Measurements from ENCODE around the gene TTC27.

TTC27 gene

DNA sequence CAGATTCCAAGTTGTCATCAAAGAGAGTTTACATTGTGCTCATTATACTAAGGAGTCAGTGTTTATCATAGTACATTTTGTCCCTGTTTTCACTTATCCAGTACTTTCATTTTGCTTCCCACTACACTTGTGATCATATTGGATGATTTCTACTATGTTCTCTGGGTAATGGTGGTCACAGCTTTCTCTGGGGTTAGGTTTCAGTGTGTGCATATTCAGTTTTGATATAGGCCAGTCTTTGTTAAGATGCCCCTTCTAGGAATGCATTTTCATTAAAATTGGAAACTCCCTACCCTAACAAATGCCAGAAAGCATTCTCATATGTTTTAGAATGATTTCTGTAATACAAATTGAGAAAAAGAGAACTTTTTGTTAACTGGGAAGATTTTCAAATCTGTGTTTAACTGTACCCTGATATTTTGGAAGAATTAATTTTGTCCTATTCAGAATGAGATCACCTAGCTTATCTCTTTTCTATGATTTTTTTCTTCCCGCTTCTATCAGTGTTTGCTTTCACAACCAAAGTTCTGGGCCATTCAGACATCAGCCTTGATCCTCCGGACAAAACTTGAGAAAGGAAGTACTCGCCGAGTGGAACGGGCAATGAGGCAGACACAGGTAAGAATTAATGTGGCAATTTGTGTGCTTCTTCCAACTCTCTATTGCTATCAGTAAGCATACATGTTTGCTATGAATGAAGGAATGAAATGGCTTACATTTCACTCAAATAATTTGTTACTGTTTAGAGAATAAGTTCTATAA, 74.6 kb downstream of the TTC27 start:
- Histone ChIP-seq H3K4me3 (ENCODE audit: low read depth, low read length) (no peak overlapping the region), H3K27me3 (ENCODE audit: control insufficient read depth, insufficient read depth, low read length) (no peaks in the 10 kb centered on the region), H3K9ac (ENCODE audit: low read length) (no peak overlapping the region), H3K9me3 (ENCODE audit: control insufficient read depth, insufficient read depth, low read depth, low read length) (no peaks in the 10 kb centered on the region), H3K36me3 (ENCODE audit: control insufficient read depth, insufficient read depth, low read length) (peaks cover 4% of the 10 kb centered on the region; the same call in 1 of the 2 replicates), H3K4me1 (ENCODE audit: control insufficient read depth, insufficient read depth, low read length) (no peaks in the 10 kb centered on the region), H3K27ac (ENCODE audit: low read depth, low read length) (no peak overlapping the region)

- Histone ChIP-seq H3K27me3 (ENCODE audit: control insufficient read depth, insufficient read depth, low read length) (no peaks in the 10 kb centered on the region), H3K4me1 (ENCODE audit: control insufficient read depth, insufficient read depth, low read length) (no peaks in the 10 kb centered on the region), H3K27ac (ENCODE audit: low read depth, low read length) (no peak overlapping the region), H3K9ac (ENCODE audit: low read length) (no peak overlapping the region), H3K36me3 (ENCODE audit: control insufficient read depth, insufficient read depth, low read length) (peaks cover 4% of the 10 kb centered on the region; the same call in 1 of the 2 replicates), H3K4me3 (ENCODE audit: low read depth, low read length) (no peak overlapping the region), H3K9me3 (ENCODE audit: control insufficient read depth, insufficient read depth, low read depth, low read length) (no peaks in the 10 kb centered on the region)
Observed at GRCh38 chr2:32706815-32707579, 79.1 kb downstream of the TTC27 start.

DNA sequence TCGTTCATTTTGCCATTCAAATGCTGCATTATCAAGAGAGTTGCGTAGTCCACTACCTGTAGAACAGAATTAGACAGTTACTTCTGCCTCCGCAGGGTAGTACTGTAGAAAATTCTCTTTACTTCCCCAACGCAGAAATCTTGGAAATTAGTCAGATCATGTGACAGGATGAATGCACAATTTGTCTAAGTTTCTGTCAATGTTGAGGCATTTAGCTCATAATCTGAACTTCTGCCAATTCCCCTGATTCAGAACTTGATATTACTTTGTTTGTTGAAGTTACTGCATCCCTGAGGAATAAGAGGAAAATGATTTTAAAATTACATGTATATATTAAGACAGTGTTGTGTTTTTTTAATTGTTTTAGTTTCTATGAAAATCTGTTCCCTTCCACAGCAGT, 83.4 kb downstream of the TTC27 start:
- Histone ChIP-seq H3K27me3 (ENCODE audit: control insufficient read depth, insufficient read depth, low read length) (no peaks in the 10 kb centered on the region), H3K4me1 (ENCODE audit: control insufficient read depth, insufficient read depth, low read length) (no peaks in the 10 kb centered on the region), H3K36me3 (ENCODE audit: control insufficient read depth, insufficient read depth, low read length) (peaks cover 3% of the 10 kb centered on the region; the same call in 1 of the 2 replicates), H3K9ac (ENCODE audit: low read length) (no peak overlapping the region), H3K9me3 (ENCODE audit: control insufficient read depth, insufficient read depth, low read depth, low read length) (no peaks in the 10 kb centered on the region; the same call in 1 of the 2 replicates), H3K4me3 (ENCODE audit: low read depth, low read length) (no peak overlapping the region), H3K27ac (ENCODE audit: low read depth, low read length) (no peak overlapping the region)

- Histone ChIP-seq H3K36me3 (ENCODE audit: control insufficient read depth, insufficient read depth, low read length) (peaks cover 3% of the 10 kb centered on the region; the same call in 1 of the 2 replicates), H3K27ac (ENCODE audit: low read depth, low read length) (no peak overlapping the region), H3K27me3 (ENCODE audit: control insufficient read depth, insufficient read depth, low read length) (no peaks in the 10 kb centered on the region), H3K9ac (ENCODE audit: low read length) (no peak overlapping the region), H3K4me3 (ENCODE audit: low read depth, low read length) (no peak overlapping the region), H3K9me3 (ENCODE audit: control insufficient read depth, insufficient read depth, low read depth, low read length) (no peaks in the 10 kb centered on the region; the same call in 1 of the 2 replicates), H3K4me1 (ENCODE audit: control insufficient read depth, insufficient read depth, low read length) (no peaks in the 10 kb centered on the region)
Observed at GRCh38 chr2:32711908-32712501, 84.2 kb downstream of the TTC27 start.

DNA sequence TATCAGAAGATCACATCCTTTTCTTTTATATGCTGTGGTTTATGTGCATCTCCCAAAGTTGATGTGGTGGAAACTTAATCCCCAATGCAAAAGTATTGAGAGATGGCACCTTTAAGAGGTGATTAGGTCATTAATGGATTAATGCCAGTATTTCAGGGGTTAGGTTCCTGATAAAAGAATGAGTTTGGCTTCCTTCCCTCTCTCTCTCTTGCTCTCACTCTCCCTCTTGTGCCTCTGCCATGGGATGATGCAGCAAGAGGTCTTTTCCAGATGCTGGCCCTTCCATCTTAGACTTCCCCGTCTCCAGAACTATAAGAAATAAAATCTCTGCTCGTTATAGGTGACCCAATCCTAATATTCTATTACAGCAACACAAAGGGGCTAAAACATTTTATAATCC, 85.0 kb downstream of the TTC27 start:
- H3K9ac ChIP-seq (ENCODE audit: low read length): no peak overlapping the region

GRCh38 chr2:32714521-32714920, 86.7 kb downstream of the TTC27 start:
- H3K9me3 ChIP-seq (ENCODE audit: control insufficient read depth, insufficient read depth, low read depth, low read length): no peaks in the 10 kb centered on the region; the same call in 1 of the 2 replicates
- H3K27ac ChIP-seq (ENCODE audit: low read depth, low read length): no peak overlapping the region
- no peaks in the 10 kb centered on the region for H3K27me3 ChIP-seq (ENCODE audit: control insufficient read depth, insufficient read depth, low read length)
- peaks cover 3% of the 10 kb centered on the region; the same call in 1 of the 2 replicates for H3K36me3 ChIP-seq (ENCODE audit: control insufficient read depth, insufficient read depth, low read length)
- H3K9ac ChIP-seq (ENCODE audit: low read length): no peak overlapping the region
- H3K4me1 ChIP-seq (ENCODE audit: control insufficient read depth, insufficient read depth, low read length): no peaks in the 10 kb centered on the region
- no peak overlapping the region for H3K4me3 ChIP-seq (ENCODE audit: low read depth, low read length)

More for the DNA sequence above, 85.0 kb downstream of the TTC27 start:
- H3K4me1 ChIP-seq (ENCODE audit: control insufficient read depth, insufficient read depth, low read length): no peaks in the 10 kb centered on the region
- H3K27me3 ChIP-seq (ENCODE audit: control insufficient read depth, insufficient read depth, low read length): no peaks in the 10 kb centered on the region
- H3K36me3 ChIP-seq (ENCODE audit: control insufficient read depth, insufficient read depth, low read length): peaks cover 3% of the 10 kb centered on the region; the same call in 1 of the 2 replicates
- no peaks in the 10 kb centered on the region; the same call in 1 of the 2 replicates for H3K9me3 ChIP-seq (ENCODE audit: control insufficient read depth, insufficient read depth, low read depth, low read length)
- H3K4me3 ChIP-seq (ENCODE audit: low read depth, low read length): no peak overlapping the region
- H3K27ac ChIP-seq (ENCODE audit: low read depth, low read length): no peak overlapping the region

GRCh38 chr2:32715391-32715841, 87.6 kb downstream of the TTC27 start:
- H3K4me3 ChIP-seq (ENCODE audit: low read depth, low read length): no peak overlapping the region
- no peaks in the 10 kb centered on the region; the same call in 1 of the 2 replicates for H3K9me3 ChIP-seq (ENCODE audit: control insufficient read depth, insufficient read depth, low read depth, low read length)
- no peak overlapping the region for H3K9ac ChIP-seq (ENCODE audit: low read length)
- H3K36me3 ChIP-seq (ENCODE audit: control insufficient read depth, insufficient read depth, low read length): peaks cover 3% of the 10 kb centered on the region; the same call in 1 of the 2 replicates
- no peak overlapping the region for H3K27ac ChIP-seq (ENCODE audit: low read depth, low read length)
- no peaks in the 10 kb centered on the region for H3K4me1 ChIP-seq (ENCODE audit: control insufficient read depth, insufficient read depth, low read length)
- H3K27me3 ChIP-seq (ENCODE audit: control insufficient read depth, insufficient read depth, low read length): no peaks in the 10 kb centered on the region

GRCh38 chr2:32715981-32716380, 88.1 kb downstream of the TTC27 start:
- no peaks in the 10 kb centered on the region for H3K4me1 ChIP-seq (ENCODE audit: control insufficient read depth, insufficient read depth, low read length)
- peaks cover 3% of the 10 kb centered on the region; the same call in 1 of the 2 replicates for H3K36me3 ChIP-seq (ENCODE audit: control insufficient read depth, insufficient read depth, low read length)
- no peaks in the 10 kb centered on the region for H3K27me3 ChIP-seq (ENCODE audit: control insufficient read depth, insufficient read depth, low read length)
- H3K27ac ChIP-seq (ENCODE audit: low read depth, low read length): no peak overlapping the region
- H3K4me3 ChIP-seq (ENCODE audit: low read depth, low read length): no peak overlapping the region
- no peak overlapping the region for H3K9ac ChIP-seq (ENCODE audit: low read length)
- no peaks in the 10 kb centered on the region; the same call in 1 of the 2 replicates for H3K9me3 ChIP-seq (ENCODE audit: control insufficient read depth, insufficient read depth, low read depth, low read length)

DNA sequence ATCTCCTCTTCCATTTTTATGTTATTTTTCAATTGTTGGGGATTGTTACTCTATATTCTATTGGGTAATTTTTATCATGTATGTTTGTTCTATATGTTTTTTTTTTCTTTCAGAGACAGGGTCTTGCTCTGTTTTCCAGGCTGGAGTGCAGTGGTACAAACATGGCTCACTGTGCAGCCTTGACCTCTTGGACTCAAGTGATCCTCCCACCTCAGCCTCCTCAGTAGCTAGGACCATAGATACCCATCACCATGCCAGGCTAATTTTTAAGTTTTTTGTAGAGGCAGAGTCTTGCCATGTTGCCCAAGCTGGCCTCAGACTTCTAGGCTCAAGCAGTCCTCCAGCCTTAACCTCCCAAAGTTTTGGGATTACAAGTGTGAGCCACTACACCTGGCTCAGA, 88.7 kb downstream of the TTC27 start:
- no peaks in the 10 kb centered on the region for H3K4me1 ChIP-seq (ENCODE audit: control insufficient read depth, insufficient read depth, low read length)
- no peak overlapping the region for H3K27ac ChIP-seq (ENCODE audit: low read depth, low read length)
- H3K9ac ChIP-seq (ENCODE audit: low read length): no peak overlapping the region
- H3K4me3 ChIP-seq (ENCODE audit: low read depth, low read length): no peak overlapping the region
- H3K27me3 ChIP-seq (ENCODE audit: control insufficient read depth, insufficient read depth, low read length): no peaks in the 10 kb centered on the region
- peaks cover 3% of the 10 kb centered on the region; the same call in 1 of the 2 replicates for H3K36me3 ChIP-seq (ENCODE audit: control insufficient read depth, insufficient read depth, low read length)
- H3K9me3 ChIP-seq (ENCODE audit: control insufficient read depth, insufficient read depth, low read depth, low read length): no peaks in the 10 kb centered on the region; the same call in 1 of the 2 replicates

- H3K9ac ChIP-seq (ENCODE audit: low read length): no peak overlapping the region
- H3K36me3 ChIP-seq (ENCODE audit: control insufficient read depth, insufficient read depth, low read length): peaks cover 1% of the 10 kb centered on the region; the same call in 1 of the 2 replicates
- H3K27me3 ChIP-seq (ENCODE audit: control insufficient read depth, insufficient read depth, low read length): no peaks in the 10 kb centered on the region
- no peak overlapping the region for H3K4me3 ChIP-seq (ENCODE audit: low read depth, low read length)
- no peak overlapping the region for H3K27ac ChIP-seq (ENCODE audit: low read depth, low read length)
- no peaks in the 10 kb centered on the region; the same call in 1 of the 2 replicates for H3K9me3 ChIP-seq (ENCODE audit: control insufficient read depth, insufficient read depth, low read depth, low read length)
- H3K4me1 ChIP-seq (ENCODE audit: control insufficient read depth, insufficient read depth, low read length): no peaks in the 10 kb centered on the region
Observed at GRCh38 chr2:32718752-32719151, 90.9 kb downstream of the TTC27 start.

Data from HUES6 (cell line).